EH (cell line): ENCODE data around the gene ESR1.
A peak's percentile ranks its signal among the peaks of the same experiment; 100 is the strongest.
"Not testable (repeated sequence)": the region's sequence is repeated elsewhere in the genome, so short reads cannot be mapped to it uniquely, and the experiment has no call there.

ENCODE experiments used
- DNase-seq: peaks from one replicate; pipeline ENCODE4 v3.0.0-alpha.2; 2015; ENCODE audit warnings: low read depth

ESR1 gene

DNA sequence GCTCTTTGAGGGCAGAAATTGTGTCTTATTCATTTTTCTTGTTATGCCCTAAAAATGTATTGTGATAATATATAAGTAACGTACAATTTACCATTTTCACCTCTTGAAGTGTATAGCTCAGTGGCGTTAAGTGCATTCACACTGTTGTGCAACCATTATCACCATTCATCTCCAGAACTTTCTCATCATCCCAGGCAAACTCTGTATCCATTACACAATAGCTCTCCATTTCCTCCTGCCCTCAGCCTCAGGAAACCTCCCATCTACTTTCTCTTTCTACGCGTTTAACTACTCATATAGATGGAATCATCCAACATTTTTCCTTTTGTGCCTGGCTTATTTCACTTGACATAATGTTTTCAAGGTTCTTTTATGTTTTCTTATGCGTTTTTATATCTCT is 184.6 kb downstream of the ESR1 start:
- no peak for DNase-seq

DNA sequence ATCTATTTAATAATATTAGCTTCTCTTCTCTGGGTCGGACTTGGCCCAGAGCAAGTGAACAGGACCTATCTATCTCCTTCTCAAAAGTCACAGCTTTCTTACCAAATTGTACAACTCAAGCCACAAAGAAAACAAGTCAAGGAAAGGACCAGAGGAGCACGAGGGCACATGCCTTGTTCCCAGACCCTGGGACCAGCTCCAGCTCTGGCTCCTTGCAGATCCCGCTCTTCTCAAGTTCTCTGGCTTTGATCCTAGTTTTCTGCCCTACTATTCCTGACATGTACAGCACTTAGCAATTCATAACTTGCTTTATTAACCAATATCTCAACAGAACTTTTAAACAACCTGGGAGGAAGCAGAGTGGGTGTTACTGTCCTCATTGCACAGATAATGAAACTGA is 185.9 kb downstream of the ESR1 start:
- DNase-seq = no peak

GRCh38 chr6:151998784-151999183 is 191.3 kb downstream of the ESR1 start:
- DNase-seq = peak; percentile 66

DNA sequence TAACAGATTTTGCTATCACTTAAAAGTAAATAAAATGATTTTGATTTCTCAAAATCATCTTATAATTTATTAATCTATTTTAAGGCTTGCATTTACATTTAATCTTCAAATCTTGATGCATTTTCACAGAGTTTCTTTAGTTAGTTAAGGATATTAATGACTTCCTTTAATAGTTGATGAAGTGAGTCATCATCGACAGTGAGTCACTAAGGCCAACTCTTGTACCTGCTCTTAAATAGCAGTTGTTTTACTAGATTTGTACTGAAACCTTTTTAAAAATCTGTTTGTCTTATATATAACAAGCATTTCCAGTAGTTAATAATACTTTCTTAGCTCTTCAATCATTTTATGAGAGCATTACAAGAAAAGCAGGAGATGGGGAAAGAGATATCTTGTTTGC is 191.7 kb downstream of the ESR1 start:
- DNase-seq = peak; percentile 56

- no peak for DNase-seq
These were observed 193.9 kb downstream of the ESR1 start for GRCh38 chr6:152001408-152001807.

- no peak for DNase-seq
These were observed 194.8 kb downstream of the ESR1 start for GRCh38 chr6:152002306-152002705.

- DNase-seq = peak; percentile 39
These were observed 196.6 kb downstream of the ESR1 start for GRCh38 chr6:152004036-152004566.

DNA sequence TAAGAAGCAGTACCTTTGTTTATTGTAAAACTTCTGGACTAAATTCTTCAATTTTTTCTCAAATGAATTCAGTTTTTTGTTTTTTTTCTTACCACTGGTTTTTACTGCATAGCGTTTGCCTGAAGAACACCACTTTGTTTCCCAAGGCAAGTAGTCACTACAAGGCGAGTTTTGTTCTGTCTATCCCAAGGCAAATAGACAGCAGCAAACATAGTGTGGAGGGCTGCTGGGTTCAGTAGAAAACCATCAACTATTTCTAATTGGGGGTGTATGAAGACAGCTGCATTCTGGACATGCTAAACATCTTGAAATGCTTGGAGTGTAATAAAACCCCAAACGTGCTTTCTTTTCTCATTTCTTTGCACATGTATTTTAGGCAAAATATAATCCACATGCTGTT is 197.4 kb downstream of the ESR1 start:
- DNase-seq = no peak

DNA sequence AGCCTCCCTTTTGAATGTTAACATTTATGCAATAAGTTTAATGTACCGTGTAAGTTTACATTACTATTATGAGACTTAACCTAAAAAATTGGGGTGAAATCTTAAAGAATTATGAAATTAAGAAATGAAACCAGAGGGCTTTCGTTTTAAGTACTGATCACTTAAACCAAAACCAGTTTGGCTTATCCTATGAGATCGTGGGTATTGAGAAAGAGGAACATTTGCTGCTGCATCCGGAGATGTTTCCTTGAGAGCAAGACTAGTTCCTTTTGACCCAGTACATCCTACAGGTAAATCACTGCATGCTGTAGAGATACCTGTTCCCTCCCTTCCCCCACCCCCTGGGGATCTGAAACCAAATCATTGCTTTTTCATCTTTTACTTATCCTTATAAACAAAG is 201.3 kb downstream of the ESR1 start:
- no peak for DNase-seq

GRCh38 chr6:152012227-152012626 is 204.7 kb downstream of the ESR1 start:
- DNase-seq = no peak

- DNase-seq = no peak
These were observed 211.4 kb downstream of the ESR1 start for GRCh38 chr6:152018876-152019275.

DNA sequence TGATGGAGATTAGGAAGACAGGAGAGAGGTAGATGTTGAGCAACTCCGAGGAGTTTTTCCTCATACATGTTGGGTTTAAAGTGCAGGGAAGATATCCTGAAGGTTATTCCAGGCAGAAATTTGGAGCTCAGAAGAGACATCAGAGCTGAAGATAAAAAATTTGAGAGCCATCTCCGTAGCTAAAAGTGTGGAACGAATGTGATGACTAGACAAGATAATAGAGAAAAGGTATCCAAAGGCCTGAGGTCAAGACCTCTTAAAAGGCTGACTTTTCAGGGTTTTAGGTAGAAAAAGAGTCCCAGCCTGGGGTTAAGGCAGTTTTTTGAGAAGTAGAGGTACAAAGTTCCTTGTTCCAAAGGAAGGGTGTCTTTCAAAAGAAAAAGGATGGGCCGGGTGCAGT is 214.8 kb downstream of the ESR1 start:
- DNase-seq = no peak

- DNase-seq = no peak
These were observed 216.1 kb downstream of the ESR1 start for GRCh38 chr6:152023613-152024012.

DNA sequence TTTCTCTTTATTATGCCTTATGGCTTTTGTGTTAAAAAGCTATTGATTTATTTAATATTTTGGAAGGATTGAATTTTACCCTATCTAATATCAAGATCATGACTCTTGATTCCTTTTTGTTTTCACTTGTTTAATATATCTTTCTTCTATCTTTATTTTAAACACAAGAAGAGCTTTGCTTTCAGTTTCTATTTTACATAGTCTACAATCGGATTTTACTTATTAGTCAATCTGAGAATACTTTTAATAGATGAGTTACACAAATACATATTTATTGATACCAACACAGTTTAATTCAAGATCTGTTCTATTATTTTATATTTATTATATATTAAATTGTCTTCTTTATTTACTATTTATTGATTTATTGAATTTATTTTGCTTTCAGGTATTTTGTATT is 218.8 kb downstream of the ESR1 start:
- no peak for DNase-seq

DNA sequence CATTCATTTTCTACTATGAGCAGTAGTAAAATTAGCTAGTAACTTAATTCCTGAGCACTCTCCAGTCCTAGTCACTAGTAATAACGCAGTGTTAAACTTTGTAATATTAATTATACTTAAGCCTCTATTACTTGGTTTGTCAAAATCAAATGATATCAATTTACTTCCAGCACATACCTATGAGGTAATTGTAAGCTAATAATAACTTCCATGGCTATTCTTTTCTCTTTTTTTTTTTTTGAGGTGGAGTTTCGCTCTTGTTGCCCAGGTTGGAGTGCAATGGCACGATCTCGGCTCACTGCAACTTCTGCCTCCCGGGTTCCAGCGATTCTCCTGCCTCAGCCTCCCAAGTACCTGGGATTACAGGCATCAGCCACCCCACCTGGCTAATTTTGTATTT is 219.3 kb downstream of the ESR1 start:
- DNase-seq = not testable (repeated sequence)

DNA sequence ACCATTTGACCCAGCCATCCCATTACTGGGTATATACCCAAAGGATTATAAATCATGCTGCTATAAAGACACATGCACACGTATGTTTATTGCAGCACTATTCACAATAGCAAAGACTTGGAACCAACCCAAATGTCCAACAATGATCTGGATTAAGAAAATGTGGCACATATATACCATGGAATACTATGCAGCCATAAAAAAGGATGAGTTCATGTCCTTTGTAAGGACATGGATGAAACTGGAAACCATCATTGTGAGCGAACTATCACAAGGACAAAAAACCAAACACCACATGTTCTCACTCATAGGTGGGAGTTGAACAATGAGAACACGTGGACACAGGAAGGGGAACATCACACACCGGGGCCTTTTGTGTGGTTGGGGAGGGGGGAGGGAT is 226.3 kb downstream of the ESR1 start:
- not testable (repeated sequence) for DNase-seq

- peak; percentile 12 for DNase-seq
These were observed 227.1 kb downstream of the ESR1 start for GRCh38 chr6:152034631-152035030.

DNA sequence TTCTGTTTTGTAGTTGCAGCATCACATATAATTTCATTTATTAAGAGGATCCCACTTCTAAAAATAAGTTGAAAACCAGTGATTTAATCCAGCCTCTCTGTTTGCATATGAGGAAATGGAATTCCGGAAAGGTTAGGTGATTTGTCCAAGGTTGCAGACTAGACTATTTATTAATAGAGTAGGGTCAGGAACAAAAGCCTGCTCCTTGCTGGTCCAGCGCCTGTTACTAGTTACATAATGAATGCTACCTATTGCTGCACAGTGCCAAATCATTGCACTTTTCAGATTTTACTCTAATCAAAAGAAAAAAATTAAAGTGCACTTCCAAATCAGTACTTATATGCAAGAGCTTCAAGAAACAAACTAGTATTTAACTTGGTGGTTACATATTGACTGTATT is 238.6 kb downstream of the ESR1 start:
- DNase-seq = no peak

DNA sequence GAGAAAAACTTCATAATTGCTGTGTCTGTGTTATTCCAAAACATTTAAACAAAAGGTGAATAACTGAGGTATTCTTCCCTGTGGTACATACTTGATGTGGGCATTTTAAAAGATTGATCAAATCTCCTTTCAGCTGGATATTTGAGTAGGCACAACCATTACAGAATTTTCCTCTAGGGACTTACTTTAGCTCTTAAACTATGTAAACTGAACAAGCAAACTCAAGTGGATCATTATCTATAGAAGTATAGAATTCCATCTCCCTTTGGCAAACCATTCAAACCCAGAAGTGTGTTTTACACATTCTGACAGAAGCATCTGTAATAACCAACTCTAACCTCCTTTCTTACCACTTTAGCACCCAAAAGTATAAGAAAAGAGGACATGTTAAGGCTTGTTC is 241.4 kb downstream of the ESR1 start:
- no peak for DNase-seq

GRCh38 chr6:152049502-152049901 is 242.0 kb downstream of the ESR1 start:
- DNase-seq = no peak

GRCh38 chr6:152050451-152051195 is 243.1 kb downstream of the ESR1 start:
- DNase-seq = peak; percentile 54

- DNase-seq = no peak
These were observed 244.6 kb downstream of the ESR1 start for GRCh38 chr6:152052061-152052460.

DNA sequence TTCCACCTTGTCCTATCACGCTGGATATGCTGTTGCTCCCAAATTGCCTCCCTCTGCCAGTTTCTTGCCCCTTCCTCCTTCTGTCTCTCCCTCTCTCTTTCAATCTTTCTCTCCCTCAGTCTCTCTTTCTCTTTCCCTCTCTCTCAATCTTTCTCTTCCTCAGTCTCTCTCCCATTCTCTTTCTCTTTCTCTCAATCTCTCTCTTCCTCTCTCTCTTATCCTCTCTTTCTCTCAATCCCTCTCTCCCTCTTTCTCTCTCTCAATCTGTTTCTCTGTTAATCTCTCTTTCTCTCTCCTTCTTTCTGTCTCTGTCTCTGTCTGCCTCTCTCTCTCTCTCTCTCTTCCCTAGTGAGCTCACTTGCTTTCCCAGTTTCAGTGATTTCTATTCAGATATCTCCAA is 245.8 kb downstream of the ESR1 start:
- DNase-seq = no peak

DNA sequence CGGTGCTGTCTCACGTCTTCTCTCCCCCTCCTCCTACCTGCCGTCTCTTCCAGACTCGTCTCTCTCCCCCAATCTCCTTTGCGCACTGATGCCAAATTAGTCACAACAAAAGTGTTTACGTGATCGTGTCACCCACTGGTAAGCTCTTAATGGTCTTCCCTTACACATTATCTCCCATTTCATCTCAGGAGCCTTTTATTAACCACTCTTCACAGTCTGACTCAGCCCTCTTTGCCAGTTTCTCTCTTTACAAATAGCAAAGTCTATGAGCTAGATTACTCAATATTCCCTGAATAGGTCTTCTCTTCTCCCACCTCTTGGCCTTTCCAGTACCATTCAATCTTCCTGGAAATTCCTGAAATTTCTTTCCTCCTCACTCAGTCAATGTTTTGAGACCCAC is 247.0 kb downstream of the ESR1 start:
- peak; percentile 79 for DNase-seq
